Thyroid gland (tissue), 4 donors: Measurements from ENCODE around the gene RAB35.

Experiments
- CTCF ChIP-seq, 6 experiments: fragments of 200-600 bp in 3 of 6; fragments of 450-650 bp in 3 of 6; sonication (generic) in 3 of 6; IDR thresholded peaks; one replicate each; pipeline ENCODE4 v1.5.1; 2016 to 2019; ENCODE audit warnings: antibody characterized with exemption in 6 of 6, mild to moderate bottlenecking in 2 of 6, inconsistent platforms in 1 of 6, moderate library complexity in 1 of 6
- POLR2A ChIP-seq, 2 donors: fragments of 450-650 bp; IDR thresholded peaks; one replicate each; pipeline ENCODE4 v1.6.1; 2017; ENCODE audit warnings: antibody characterized with exemption in 2 of 2, mild to moderate bottlenecking in 2 of 2, moderate library complexity in 1 of 2

- TF ChIP-seq POLR2A (IDR thresholded peaks at IDR 0.05) (no peak), CTCF (IDR thresholded peaks at IDR 0.05) (no peak)
Measured at GRCh38 chr12:120109570-120110267, 6.8 kb downstream of the RAB35 start.
